Adrenal gland (tissue), 5 donors: Measurements from ENCODE around the gene CUL2.

Experiments
- CTCF ChIP-seq, 6 experiments: fragments of 450-650 bp in 4 of 6; fragments of 200-600 bp in 2 of 6; sonication (generic) in 1 of 6; IDR thresholded peaks; 1 replicate in 5 of 6; 2 replicates in 1 of 6; pipeline versions ENCODE4 v1.5.1 to v1.8.0; 2016 to 2021; ENCODE audit warnings: antibody characterized with exemption in 6 of 6, mild to moderate bottlenecking in 2 of 6, moderate library complexity in 1 of 6
- POLR2A ChIP-seq, 2 donors: fragments of 450-650 bp; IDR thresholded peaks; one replicate each; pipeline ENCODE4 v1.6.1; 2017; ENCODE audit warnings: antibody characterized with exemption in 2 of 2, mild to moderate bottlenecking in 2 of 2, moderate library complexity in 1 of 2
- donor health status: DM: no; HTN: no; CAD: no.

GRCh38 chr10:35040760-35041501, 49.2 kb downstream of the CUL2 start:
- TF ChIP-seq CTCF (IDR thresholded peaks at IDR 0.05) (no peak), POLR2A (IDR thresholded peaks at IDR 0.05) (no peak)
